GM19467 (cell line): ENCODE measurements around the gene MRS2.
A peak's percentile ranks its signal among the peaks of the same experiment; 100 is the strongest.
"Not testable (repeated sequence)": the region's sequence is repeated elsewhere in the genome, so short reads cannot be mapped to it uniquely, and the experiment has no call there.

Experiments used
- ATAC-seq: cut with Tn5 transposase; IDR thresholded peaks from one replicate; pipeline ENCODE4 v1.9.1; 2021; ENCODE audit warnings: mild to moderate bottlenecking, moderate library complexity; ENCODE audit not compliant: unreplicated experiment

MRS2 gene

DNA sequence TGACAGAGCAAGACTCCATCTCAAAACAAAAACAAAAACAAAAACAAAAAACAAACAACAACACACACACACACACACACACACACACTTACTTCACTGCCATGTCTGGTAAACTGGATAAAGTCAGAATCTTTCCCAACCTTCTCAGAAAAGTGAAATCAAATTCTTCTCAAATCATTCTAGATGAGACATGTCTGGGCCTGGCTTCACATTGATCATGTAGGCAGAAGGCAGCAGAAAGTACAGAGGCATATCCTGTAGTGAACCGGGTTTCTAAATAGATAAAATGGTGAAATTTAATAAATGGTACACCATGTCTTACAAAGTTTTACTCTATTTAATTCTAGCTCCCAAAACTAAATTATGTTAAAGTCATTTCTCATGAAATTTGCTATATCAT is 14.9 kb upstream of the MRS2 start:
- no peak for ATAC-seq

DNA sequence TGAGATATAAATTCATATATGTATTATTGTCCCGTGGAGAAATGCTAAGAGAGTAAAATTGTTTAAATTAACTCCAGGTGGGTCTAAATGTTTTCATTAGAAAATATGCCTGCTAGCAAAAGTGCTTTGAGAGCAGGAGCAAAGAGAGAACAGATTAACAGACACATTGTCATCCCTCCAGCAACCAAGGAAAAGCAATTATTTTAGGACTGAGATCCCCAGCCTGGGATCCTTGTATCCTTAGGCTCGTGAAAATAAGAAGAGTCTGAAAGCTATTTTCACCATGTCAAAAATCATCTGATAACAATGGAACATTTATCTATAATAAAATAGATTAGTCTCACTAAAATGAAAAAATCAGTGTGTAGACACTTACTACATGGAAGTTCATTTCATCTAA is 11.5 kb upstream of the MRS2 start:
- no peak for ATAC-seq

DNA sequence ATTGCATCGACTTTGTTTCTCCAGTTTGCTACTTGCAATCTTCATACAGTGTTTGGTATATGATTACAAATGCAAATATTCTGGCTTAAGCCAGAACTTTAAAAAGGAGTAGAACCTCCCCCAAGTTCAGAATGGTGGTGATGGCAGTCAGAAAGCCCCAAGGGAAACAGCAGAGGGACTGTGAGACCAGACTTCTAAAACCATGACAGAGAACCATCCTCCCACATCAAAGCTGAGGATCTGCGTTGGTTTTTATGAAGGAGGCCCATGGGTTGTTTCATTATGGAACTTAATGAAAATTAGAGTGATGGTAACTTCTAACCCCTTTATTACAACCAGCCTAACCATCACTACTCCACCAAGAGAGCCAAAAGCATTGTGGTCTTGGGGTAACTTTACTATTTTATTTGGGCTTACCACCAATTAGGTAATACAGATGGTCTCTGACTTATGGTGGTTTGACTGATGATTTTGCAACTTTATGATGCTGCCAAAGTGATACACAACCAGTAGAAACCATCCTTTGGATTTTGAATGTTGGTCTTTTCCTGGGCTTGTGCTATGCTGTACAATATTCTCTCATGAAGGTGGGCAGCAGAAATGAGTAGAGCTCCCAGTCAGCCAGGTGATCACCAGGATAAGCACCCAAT is 10.9 kb upstream of the MRS2 start:
- peak; percentile 78 for ATAC-seq

DNA sequence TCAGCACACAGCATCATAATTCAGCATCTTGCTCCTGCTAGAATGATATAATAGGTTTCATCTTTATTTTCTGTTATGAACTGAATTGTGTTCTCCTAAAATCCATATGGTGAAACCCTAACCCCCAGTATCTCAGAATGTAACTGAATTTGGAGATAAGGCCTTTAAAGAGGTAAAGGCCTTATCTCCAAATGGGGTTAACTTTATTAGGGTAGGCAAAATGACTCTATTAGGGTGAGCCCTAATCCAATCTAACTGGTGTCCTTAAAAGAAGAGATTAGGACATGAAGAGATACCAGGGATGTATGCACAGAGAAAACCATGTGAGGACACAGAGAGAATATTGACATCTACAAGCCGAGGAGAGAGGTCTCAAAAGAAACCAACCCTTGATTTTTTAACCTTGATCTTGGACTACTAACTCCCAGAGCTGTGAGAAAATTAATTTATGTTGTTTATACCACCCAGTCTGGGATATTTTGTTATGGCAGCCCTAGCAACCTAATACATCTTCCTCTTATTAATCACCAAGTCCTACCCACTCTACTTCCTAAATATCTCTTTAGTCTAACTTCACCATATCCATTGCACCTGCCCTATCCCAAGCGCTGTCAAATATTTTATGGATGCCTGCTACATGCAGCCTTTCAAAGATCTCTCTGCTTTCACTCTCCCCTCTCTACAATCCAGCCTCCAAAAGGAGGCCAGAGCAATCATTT is 8.5 kb upstream of the MRS2 start:
- no peak for ATAC-seq

DNA sequence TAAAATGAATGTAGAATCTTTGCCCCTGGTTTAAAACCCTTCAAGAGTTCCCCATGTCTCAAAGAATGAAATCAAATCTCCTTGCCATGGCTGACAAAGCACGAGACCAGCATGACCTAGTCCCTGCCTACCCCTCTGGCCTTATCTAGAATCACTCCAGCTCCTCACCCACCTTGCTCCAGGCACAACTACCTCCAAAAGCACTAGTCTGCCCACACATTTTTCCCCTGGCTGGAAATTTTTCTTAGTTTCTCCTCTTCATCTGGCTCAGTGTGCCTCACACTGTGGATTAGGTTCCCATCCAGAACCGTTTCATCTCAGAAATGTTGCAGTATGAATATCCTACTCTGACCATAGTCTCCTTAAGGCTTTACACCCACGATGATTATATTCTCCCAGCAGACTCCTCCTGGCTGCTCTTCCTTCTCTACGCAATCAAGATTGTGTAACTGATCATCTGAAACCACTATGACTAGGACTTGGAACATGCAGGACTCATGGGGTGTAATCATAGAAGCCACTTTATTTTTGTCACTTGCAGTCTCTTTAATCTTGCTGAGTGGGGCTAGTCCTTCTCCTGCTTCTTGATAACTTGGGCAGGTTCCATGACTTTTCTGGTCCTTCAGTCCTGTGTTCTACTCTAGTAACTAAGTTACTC is 7.8 kb upstream of the MRS2 start:
- ATAC-seq, result no peak

DNA sequence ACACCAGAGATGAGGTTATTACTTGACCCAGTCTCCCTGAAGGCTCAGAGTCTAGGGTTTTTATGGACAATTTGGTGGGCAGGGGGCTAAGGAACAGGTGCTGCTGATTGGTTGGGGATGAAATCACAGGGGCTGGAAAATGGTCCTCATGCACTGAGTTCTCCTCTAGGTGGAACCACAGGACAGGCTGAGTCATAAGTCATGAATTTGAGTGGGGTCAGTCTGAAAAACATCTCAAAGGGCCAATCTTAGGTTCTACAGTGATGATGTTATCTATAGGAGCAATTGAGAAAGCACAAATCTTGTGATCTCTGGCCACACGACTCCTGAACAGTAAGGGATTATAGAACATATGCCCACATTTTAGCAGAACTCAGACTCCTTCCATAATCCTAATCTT is 5.9 kb upstream of the MRS2 start:
- ATAC-seq, result no peak

DNA sequence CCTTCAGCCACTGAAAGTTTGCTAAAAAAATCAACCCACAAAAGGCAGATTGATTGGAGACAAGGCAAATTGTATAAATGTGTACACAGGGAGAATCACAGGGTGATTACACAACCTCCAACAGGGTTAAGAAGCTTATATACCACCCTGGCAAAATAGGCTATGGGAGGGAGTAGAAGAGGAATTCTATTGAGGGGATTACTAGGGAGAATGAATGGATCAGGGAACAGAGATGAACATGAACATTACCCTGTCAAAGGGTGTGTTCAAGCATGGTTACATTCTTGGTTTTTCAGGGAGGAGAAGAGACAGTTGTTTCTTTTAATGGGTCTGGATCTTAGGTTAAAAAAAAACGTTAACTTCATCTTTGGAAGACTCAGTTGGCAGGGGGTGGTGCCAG is 5.1 kb upstream of the MRS2 start:
- ATAC-seq, result no peak

DNA sequence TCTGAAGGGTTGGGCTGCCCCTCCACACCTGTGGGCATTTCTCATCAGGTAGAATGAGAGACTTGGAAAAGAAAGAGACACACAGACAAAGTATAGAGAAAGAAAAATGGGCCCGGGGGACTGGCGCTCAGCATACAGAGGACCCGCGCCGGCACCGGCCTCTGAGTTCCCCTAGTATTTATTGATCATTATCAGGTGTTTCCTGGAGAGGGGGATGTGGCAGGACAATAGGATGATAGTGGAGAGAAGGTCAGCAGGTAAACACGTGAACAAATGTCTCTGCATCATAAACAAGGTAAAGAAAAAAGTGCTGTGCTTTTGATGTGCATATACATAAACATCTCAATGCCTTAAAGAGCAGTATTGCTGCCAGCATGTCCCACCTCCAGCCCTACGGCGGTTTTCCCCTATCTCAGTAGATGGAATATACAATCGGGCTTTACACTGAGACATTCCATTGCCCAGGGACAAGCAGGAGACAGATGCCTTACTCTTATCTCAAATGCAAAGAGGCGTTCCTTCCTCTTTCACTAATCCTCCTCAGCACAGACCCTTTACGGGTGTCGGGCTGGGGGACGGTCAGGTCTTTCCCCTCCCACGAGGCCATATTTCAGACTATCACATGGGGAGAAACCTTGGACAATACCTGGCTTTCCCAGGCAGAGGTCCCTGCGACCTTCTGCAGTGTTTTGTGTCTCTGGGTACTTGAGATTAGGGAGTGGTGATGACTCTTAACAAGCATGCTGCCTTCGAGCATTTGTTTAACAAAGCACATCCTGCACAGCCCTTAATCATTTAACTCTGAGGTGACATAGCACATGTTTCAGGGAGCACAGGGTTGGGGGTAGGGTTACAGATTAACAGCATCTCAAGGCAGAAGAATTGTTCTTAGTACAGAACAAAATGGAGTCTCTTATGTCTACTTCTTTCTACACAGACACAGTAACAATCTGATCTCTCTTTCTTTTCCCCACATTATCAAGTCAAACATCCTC is 2.4 kb upstream of the MRS2 start:
- not testable (repeated sequence) for ATAC-seq

DNA sequence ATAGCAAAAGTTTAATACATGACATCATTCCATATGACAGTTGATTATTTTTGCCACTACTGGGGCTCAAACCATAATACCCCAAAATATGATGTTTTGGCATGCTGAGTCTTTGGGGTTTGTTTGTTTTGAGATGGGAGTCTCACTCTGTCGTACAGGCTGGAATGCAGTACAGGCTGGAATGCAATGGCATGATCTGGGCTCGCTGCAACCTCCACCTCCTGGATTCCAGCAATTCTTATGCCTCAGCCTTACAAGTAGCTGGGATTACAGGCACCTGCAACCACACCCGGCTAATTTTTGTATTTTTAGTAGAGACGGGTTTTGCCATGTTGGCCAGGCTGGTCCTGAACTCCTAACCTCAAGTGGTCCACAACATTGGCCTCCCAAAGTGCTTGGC is 1.3 kb upstream of the MRS2 start:
- no peak for ATAC-seq

DNA sequence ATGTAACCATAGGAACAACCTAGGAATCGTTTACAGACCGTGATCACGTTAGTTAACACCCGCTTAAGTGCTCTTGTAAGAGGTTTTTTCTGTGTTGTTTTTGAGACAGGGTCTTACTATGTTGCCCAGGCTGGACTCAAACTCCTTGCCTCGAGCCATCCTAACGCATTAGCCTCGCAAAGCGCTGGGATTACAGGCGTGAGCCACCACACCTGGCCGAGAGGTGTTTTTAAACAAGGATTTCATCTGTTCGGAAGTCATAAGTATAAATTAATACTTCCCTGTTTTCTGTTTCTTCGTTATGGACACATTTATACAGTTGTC is 727 bp downstream of the MRS2 start:
- no peak for ATAC-seq

DNA sequence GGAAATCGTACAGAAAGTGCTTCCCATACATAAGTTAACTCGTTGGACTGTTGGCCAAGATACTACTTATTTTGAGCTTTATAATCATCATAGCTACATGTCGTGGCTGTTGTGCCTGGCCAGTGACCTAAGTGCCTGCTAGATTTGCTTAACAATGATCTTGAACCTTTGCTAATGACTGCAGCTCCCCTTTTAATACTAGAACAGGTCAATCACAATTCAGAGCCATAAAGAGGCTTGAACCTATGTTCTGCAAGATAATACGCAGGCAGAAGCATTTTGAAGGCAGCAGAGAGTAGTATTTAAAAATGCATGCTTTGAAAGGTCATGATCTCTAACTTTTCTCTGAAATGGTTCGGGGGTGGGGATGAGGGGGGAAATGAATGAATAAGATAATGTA is 2.5 kb downstream of the MRS2 start:
- no peak for ATAC-seq

DNA sequence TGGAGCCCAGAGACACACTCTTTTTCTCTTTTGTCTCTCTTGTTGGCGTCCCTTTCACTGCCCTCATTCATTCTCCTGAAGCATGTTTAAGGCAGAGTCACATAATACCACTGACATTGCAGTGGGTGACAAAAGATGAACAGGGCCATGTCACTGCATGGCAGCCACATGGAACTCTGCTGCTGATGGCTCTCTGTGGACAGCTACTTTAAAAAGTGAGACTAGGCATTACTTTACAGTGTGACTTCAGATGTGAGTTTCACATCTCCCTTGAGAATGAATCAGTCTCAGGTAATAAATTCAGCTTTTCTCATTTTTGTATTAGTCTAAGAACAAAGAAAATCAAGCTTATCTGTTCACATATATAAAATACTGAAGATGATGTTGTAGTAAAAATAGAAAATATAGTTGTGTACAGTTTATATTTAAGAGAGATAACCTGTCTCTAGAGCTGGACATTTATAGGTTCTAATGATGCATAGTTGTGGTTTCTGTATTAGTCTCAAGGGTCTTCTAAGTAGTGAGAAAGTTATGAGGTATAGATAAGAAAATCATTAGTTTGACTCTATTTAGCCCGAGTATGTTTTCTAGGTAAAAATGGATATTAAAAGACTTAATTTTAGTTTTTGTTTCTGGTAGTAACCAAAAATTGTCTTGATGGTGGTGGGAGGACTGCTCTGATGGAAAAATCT is 6.1 kb downstream of the MRS2 start:
- ATAC-seq, result peak; percentile 72

DNA sequence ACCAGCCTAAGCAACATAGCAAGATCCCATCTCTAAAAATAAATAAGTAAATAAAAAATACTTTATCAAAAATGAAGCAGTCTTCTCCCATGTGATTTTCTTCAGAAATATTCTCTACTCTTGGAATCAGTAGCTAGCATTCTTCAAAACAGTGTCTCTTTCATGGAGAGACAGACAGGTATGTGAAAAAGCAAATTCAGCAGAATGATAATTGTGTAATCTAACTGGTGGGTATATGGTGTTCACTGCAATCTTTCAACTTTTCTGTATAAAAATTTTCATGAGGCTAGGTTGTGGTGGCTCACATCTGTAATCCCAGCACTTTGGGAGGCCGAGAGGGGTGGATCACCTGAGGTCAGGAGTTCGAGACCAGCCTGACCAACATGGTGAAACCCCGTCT is 7.9 kb downstream of the MRS2 start:
- no peak for ATAC-seq

DNA sequence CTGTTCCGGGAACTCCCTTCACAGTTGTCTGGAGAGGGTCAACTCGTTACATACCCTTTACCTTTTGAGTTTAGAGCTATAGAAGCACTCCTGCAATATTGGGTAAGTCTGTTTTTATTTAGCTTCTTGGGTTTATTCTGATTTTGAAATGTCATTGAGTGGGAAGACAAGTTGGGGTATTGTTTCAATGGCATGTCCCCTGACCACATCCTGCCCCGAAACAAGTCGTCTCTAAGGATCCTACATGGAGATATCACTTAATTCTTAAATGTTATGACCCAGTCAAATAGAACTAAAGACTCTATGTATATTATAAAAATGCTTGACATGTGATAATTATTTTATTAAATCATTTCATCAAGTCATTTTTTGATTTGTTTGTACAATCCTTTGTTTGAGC is 9.6 kb downstream of the MRS2 start:
- no peak for ATAC-seq

DNA sequence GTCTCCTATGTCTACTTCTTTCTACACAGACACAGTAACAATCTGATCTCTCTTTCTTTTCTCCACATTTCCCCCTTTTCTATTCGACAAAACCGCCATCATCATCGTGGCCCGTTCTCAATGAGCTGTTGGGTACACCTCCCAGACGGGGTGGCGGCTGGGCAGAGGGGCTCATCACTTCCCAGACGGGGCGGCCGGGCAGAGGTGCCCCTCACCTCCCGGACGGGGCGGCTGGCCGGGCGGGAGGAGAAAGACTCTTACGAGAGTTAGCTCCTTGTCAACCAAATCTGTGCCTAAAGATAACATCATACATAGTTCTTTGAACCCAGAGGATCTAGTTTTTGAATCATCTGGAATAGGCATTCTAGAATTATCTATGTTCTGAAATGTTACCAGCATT is 11.8 kb downstream of the MRS2 start:
- not testable (repeated sequence) for ATAC-seq

DNA sequence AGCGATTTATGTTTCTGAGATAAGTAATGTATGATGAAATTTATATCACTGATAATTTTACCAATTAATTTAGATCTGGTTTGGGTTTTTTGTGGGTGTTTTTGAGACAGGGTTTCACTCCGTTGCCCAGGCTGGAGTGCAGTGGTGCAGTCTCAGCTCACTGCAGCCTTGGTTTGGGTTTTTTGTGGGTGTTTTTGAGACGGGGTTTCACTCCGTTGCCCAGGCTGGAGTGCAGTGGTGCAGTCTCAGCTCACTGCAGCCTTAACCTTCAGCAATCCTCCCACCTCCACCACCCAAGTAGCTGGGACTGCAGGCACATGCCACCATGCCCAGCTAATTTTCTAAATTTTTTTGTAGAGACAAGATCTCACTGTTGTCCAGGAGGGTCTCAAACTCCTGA is 13.0 kb downstream of the MRS2 start:
- peak; percentile 70 for ATAC-seq

DNA sequence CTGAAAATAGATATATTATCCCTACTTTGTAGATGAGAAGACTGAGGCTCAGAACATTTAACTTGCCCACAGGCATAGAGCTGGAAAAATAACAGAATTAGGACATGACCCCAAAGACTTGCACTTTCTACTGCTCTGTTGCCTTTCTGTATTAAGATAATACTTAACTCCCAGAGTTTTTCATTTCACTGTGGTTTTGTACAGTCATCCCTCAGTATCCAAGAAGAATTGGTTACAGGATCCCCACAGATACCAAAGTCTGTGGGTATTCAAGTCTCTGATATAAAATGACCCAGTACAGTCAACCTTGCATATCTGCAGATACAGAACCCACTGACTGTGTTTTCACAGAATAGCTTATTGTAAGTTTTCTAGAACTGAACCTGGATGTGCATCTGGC is 16.8 kb downstream of the MRS2 start:
- no peak for ATAC-seq

DNA sequence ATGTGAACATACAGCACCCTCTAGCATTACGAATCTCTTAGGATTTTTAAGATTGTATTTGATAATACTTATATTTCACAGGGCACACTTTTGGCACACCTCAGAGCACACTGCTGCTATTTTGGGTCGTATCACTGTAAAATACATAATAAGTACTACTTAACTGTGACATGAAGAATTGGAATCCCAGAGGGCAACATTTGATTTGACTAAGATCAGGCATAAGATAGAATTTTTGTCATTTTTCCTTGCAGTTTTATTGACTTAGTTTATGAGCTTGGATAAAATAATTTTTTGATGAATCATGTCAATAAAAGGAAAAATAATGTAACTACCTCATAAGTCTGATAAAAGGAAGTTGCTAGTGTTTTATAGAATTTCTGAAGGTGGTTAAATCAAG is 22.4 kb downstream of the MRS2 start:
- ATAC-seq, result no peak

DNA sequence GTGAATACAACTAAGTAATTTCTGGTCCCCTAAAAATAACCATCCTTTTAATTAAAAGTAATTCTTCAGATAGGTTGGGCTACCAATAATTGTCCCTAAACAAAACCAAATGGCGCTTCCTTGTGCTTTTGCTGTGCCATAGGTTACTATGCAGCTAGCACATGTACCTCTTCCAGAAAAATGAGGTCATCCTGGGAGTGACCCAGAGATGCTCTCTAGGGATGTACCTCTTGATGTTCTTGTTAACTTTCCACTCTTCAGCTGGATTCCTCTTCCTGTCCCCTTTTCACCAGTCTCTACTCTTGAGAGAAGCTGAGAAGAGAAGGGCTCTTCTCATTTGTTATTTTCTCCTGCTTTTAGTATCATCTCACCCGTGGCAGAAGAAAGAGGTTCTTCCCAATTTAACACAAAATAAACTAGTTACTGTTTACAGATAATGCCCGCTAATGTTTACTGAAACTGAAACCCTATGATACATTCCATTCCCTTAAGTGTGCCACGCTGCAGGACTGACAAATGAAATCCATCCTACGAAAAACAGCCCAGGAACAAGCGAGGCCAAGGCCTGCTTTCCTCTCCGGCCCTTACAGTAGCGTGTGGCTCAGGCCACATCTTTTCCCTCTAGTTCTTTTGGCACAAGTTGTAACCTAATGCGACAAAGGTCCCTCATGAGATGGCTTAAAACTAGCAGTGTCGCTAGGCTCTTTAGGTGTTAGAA is 24.2 kb downstream of the MRS2 start:
- ATAC-seq, result no peak

DNA sequence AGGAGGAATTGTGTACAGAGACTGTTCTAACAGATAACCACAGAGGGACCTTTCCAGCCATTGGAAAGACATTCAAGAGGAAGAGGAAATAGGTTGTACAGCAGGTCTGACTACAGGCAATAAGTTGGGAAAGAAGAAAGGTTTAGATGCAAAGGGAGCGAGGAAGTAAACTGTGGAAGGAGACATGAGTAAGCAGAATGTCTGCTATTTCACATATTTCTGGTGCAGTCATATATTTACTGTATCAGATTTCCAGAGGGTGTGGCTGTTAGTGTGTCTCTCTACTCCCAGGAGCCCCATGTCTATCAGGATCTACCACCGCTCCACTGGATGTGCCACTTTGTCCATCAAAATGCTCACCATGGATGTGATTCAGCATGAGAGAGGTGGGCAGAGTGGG is 25.9 kb downstream of the MRS2 start:
- ATAC-seq, result no peak
